Stimulated activated CD4-positive, alpha-beta T cell treated with anti-CD3 and anti-CD28 coated beads, Interleukin-4, amount 100 ng/mL, for 48 hours (primary cell): Measurements from ENCODE around the gene TRIO.
A peak's percentile ranks its signal among the peaks of the same experiment; 100 is the strongest.

Experiments used
- DNase-seq, 2 donors: peaks; one replicate each; pipeline ENCODE4 v3.0.0-alpha.2; 2020; ENCODE audit warnings: low read depth in 2 of 2

The TRIO gene

GRCh38 chr5:14246350-14247053 lies 103.4 kb downstream of the TRIO start:
- no peak for DNase-seq

- DNase-seq = no peak
Measured at GRCh38 chr5:14247054-14247386, 103.9 kb downstream of the TRIO start.

DNA sequence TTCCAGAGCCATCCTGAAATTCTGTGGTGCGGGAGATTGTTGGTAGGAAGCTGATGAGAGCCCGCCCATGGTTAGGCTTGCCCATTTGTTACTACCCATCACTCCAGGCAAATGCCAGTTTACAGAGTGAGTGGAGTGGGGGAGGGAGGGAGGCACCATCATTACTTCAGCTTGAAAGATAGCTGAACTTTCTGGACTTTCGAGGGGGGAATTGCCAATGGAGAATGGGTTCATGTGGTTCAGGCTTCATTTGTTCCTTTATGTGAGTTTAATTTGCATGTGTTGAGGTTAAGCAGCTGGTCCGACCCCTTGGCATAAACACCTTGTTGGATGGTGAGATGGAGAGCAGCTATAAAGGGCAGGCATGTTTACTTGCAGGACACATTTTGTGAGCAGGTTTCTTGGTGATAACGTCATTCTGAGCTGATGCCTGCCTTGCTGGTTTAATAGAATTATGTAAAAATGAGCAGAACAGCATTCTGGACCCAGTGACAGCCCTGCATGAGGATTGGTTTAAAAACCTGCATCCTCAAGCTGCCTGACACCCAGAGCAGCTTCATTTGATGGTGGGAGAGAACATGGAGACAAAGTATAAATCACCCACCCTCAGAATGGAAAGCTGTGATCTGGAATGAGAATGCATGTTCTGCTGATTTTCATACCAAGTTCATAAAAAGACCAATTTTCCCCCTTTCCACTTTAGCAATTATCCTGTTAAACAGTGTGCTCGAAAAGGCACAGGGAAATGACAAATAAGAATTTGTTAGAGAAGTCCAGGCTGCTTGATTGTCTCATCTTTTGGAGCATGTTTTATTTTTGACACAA lies 106.3 kb downstream of the TRIO start:
- no peak for DNase-seq

GRCh38 chr5:14250084-14250695 lies 107.0 kb downstream of the TRIO start:
- no peak for DNase-seq

DNA sequence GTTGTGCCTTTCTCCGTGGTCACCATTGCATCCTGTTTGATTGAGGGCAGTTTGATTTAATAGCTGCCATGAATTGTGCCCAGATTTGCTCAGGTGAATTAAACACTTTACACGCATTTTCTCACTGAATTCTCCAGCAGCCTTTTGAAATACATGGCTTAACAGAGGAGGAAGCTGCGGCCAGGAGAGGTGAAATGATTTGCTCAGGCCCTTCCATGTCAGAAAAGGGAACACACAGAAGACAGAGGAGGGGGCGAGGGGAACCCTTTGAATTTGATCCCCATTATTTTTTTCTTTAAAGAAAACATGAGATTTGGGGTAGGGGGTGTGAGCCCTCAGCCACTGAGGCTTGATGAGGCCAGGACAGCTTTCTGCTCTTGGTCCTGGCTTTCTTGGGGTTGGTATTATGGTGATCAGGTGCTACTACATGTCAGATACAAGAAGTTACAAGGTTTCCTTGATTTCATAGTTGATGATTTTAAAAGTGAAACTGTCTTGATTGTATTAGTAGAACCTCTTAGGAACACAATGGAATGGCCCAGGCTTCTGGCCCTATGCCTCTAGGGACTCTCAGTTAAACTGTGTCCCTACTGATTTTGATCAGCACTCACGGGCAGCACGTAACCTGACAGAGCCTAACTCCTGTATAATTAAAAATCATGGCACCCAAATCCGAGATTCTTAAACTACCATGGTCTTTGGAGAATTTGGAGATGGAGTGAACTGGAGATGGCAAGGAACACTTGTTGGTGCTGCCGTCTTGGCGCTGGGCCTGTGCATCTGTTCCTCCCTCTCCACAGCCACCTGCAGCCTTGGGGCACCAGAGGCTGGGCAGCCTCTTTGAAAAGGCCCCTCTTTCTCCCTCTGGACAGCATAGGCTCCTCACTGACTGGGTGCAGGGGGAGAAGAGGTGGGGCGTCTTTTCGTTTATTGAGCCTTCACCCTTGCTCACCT lies 107.9 kb downstream of the TRIO start:
- DNase-seq = no peak

DNA sequence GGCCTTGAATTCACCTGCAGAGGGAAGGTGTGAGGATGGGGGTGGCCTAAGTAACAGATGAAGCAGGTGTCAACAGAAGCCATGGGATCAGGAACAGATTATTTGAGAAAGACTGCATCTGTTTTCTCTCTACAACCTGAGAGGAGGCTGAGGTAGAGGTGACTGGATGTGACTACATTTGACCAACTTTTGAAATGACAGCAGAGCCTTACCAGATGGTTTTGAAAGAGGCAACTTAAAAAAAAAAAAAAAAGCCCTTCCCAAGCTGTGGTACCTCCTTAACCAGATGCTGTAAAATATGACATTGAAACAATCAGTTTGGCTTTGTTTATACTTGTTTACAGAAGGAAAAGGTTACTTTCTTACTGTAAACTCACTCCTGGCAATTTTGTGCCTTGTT lies 108.6 kb downstream of the TRIO start:
- no peak for DNase-seq

- no peak for DNase-seq
Measured at GRCh38 chr5:14252793-14253192, 109.7 kb downstream of the TRIO start.

- no peak for DNase-seq
Measured at GRCh38 chr5:14254686-14255085, 111.5 kb downstream of the TRIO start.

DNA sequence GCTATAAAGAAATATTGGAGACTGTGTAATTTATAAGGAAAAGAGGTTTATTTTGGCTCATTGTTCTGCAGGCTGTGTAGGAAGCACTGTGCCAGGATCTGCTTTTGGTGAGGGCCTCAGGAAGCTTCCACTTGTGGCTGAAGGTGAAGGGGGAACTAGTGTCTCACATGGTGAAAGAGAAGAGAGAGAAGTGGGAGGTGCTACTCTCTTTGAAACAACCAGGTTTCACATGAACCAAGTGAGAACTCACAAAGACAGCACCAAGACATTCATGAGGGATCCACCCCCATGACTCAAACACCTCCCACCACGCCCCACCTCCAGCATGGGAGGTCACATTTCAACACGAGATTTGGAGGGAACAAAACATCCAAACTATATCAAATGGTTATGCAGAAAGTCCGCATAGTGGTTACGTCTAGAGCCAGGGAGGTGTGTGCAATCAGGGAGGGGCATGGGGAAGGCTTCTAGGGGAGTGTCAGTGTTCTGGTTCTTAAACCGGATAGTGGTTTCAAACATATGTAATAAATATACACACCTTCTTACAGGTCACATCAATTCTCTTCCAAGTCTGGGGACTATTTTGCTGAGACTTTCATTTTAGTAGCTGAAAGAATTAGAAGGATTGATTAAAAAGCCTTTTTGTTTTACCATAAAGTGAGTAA lies 113.0 kb downstream of the TRIO start:
- no peak for DNase-seq

DNA sequence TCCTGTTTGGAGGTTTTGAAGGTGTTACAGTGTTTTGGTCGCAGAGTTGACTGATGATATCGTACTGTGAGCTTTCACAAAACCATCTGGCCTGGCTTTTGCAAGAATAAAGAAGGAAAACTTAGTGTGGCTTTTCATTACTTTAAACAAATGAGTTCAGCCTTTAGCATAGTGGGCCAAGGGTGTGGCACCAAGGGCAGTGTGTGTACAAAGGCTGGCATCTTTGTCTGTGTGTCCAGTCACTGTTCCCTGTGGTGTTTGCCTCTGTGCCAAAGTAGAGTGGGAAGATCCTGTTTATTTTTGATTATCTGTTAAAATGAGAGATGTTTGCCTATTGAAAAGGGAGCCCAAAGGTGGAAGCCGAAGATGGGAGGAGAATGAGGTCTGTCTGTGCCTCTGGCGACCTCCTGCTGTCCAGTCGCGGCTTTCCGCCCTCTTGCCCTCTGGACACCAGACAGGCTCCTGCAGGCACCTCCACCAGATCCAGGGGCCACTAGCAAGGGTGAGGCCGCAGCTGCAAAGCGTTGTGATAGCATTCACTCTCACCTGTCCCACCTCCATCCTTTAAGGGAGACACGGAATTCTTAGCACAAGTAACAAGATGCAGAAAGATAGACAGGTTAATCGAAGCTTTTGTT lies 113.7 kb downstream of the TRIO start:
- DNase-seq = no peak

- no peak for DNase-seq
Measured at GRCh38 chr5:14257995-14258403, 114.9 kb downstream of the TRIO start.

GRCh38 chr5:14258840-14259239 lies 115.7 kb downstream of the TRIO start:
- DNase-seq = no peak

DNA sequence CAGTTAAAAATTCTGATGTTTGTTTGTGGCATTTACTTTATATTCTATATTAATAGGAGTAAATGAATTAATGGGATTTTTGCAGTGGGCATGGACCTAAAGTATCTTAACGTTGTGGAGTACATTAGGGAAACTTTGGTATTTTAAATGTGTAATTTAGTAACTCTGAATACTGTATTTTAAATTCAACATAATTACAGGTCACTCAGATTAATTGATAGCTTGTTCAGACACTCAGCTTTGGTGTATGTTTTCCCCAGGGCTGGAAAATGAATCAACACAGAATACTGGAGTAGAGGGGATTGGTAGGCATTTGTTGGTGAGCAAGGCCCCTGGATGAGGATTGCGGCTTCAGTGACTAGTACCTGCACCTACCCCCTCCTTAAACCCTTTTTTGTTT lies 117.5 kb downstream of the TRIO start:
- DNase-seq = no peak

GRCh38 chr5:14261235-14261634 lies 118.1 kb downstream of the TRIO start:
- DNase-seq = no peak

- no peak for DNase-seq
Measured at GRCh38 chr5:14261856-14262611, 118.9 kb downstream of the TRIO start.

- DNase-seq = no peak
Measured at GRCh38 chr5:14263113-14263512, 120.0 kb downstream of the TRIO start.

DNA sequence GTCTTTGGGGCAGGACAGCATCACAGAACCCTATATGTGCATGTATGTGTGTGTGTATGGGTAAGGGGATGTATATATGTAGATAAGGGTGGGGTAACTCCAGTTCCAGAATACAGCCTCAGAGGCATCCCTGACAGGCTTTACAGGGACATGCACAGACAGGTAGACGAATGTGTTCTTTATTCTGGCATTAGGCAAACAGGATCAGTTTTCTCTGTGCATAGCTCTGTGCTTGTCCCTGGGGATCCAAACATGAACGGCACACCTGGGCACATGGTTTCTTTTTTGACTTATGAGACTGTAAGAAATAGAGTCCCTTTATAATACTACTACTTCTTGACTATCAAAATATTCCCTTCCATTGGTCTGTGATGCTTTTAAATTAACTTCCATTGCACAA lies 120.6 kb downstream of the TRIO start:
- DNase-seq = no peak

- peak; percentile 56 to 67 for DNase-seq
Measured at GRCh38 chr5:14264605-14265316, 121.6 kb downstream of the TRIO start.

DNA sequence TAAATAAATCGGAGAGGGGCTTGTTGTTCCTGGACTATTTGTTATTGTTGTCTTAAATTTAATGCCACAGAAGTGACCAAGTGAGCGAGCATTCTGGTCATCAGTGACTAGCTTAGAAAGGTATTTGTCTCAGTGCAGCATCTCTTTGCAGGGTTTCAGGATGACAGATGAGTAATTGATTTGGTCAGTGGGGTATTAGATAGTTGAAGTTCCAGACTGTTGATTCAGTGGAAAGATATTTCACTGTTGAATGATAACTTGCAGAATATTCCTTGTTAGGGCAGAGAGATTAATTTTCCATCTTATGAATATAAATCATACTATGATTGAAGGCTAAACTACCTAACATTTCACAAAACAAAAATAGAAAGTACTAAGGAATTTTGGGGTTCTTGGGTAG lies 122.4 kb downstream of the TRIO start:
- no peak for DNase-seq
